Activated naive CD4-positive, alpha-beta T cell treated with anti-CD3 and anti-CD28 coated beads for 36 hours (primary cell): ENCODE results near the gene MGAT4A. TPM values are rescaled to one million over a fixed set of nuclear protein-coding genes. Genes with fewer than 3 reads are reported as not detected.

ENCODE experiments used
- CTCF ChIA-PET: fragments of 350-600 bp; sonication (Branson Sonifier 250); formaldehyde crosslinking; loops from one replicate; lab custom pipeline; 2021; ENCODE audit warnings: antibody characterized with exemption; lab: Charles Lee
- DNase-seq: peaks from one replicate; pipeline ENCODE4 v3.0.0-alpha.2; 2020
- H3K27ac Mint-ChIP-seq: one replicate; pipeline ENCODE4 v1.8.0; 2021; ENCODE audit warnings: mild to moderate bottlenecking, mixed read lengths
- H3K27me3 Mint-ChIP-seq: one replicate; pipeline ENCODE4 v1.8.0; 2021; ENCODE audit warnings: low read depth, mixed read lengths
- H3K36me3 Mint-ChIP-seq: one replicate; pipeline ENCODE4 v1.8.0; 2021; ENCODE audit warnings: low read depth, mixed read lengths
- H3K4me1 Mint-ChIP-seq: one replicate; pipeline ENCODE4 v1.8.0; 2021; ENCODE audit warnings: low read depth, mixed read lengths
- H3K4me3 Mint-ChIP-seq: one replicate; pipeline ENCODE4 v1.8.0; 2021; ENCODE audit warnings: mild to moderate bottlenecking, moderate library complexity, mixed read lengths
- H3K9me3 Mint-ChIP-seq: one replicate; pipeline ENCODE4 v1.8.0; 2021; ENCODE audit warnings: mixed read lengths
- intact Hi-C: fragments of 100-400 bp; cut with micrococcal nuclease; formaldehyde crosslinking; loops from one replicate; pipeline ENCODE4 v1.15.1; 2023
- total RNA-seq, 2 experiments: library from RNA; stranded (reverse); gene quantifications; one replicate each; pipeline ENCODE4 v1.2.3, GENCODE V29; 2021

The MGAT4A gene
- total RNA-seq, 2 experiments from 2014 or later, result 85.5 to 87.5 TPM

DNA sequence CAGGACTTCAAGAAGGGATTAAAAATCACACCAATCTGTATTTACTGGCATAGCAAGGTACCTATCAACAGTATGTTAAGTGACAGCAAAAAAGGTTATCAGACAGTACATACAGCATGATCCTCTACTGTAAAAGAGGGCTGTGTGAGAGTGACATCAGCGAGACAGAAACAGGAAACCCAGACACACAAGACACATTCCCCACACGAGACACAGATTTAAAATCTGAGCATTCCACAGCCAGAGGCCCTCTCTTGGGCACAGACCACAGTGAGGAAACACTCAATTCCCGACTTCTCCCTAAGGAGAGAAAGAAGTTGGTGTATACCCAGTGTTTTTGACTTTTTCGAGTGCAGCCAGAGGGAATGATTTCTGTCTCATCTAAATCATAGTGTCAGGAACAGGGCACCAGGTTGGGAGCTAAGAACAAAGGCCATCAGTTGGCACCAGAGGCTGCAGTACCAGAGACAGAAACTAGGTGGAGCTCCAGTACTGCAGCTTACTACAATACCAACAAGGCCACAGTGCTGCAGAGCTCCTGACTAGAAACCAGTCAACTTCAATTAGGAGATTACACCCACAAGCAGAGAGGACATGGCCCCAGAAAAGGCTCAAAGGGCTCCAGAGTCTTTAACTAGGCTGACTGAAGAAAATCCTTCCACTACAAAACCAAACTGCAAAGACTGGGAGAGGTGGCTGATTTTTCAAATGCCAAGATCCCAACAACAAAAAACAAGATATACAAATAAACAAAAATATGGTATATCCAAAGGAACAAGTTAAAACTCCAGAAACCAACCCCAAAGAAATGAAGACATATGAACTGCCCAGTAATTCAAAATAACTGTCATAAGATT lies 81.6 kb downstream of the MGAT4A start:
- peaks cover 56% of the 10 kb centered on the region for H3K4me1 Mint-ChIP-seq
- no peaks in the 10 kb centered on the region for H3K27me3 Mint-ChIP-seq
- peaks cover 38% of the 10 kb centered on the region for H3K36me3 Mint-ChIP-seq
- peaks cover 7% of the 10 kb centered on the region for H3K9me3 Mint-ChIP-seq
- no peak overlapping the region for H3K4me3 Mint-ChIP-seq
- peak; percentile 92 for DNase-seq
- peak overlapping the region; percentile 83 for H3K27ac Mint-ChIP-seq
- intact Hi-C loops, result loop anchor here (1.0 to 2.0 kb wide), 4 partner anchors 54 to 417 kb away; no protein-coding TSS in a partner anchor
- CTCF ChIA-PET, result interaction anchor here (0.6 to 2.2 kb wide), 46 partner anchors 10 to 417 kb away, joined by 3 to 39 read pairs (median 4); partner anchors contain the start of gene MGAT4A

DNA sequence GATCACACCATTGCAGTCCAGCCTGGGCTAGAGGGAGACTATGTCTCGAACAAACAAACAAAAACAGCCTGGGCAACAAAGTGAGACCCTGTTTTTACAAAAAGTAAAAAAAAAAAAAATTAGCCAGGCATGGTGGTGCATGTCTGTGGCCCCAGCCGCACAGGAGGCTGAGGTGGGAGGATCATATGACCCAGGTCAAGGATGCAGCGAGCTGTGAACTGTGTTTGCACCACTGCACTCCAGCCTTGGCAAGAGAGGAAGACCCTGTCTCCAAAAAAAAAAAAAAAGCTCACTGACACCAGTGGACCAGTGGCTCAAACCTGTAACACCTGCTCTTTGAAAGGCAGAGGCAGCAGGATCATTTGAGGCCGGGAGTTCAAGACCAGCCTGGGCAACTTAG lies 82.5 kb downstream of the MGAT4A start:
- DNase-seq, result no peak
- Mint-ChIP-seq H3K9me3 (peaks cover 7% of the 10 kb centered on the region), H3K4me1 (peaks cover 49% of the 10 kb centered on the region), H3K4me3 (no peak overlapping the region), H3K36me3 (peaks cover 33% of the 10 kb centered on the region), H3K27ac (peak overlapping the region; percentile 83), H3K27me3 (no peaks in the 10 kb centered on the region)
- intact Hi-C loops, result loop anchor here (2.0 kb wide), 1 partner anchor 122 kb away; no protein-coding TSS in a partner anchor
- CTCF ChIA-PET, result interaction anchor here (0.7 to 2.2 kb wide), 11 partner anchors 9 to 274 kb away, joined by 3 to 39 read pairs (median 6); no protein-coding TSS in a partner anchor

DNA sequence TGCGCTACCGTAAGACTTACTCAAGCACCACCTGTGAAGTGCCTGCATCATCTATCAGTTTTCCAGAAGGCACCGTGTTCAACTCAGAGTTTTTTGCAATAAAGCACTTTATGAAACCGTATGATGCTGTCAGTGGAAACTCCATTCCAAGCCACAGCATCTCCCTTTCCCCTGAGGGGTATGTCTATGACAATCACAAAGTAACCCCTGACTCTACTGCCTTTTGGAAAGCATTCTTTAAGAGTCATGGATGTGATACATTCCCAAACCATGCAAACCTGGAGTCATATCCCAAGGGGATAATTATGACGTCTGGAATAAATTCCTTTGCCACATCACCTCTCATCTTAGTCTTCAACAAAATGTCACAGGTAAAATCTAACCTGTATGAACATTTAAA lies 83.3 kb downstream of the MGAT4A start:
- peaks cover 29% of the 10 kb centered on the region for H3K36me3 Mint-ChIP-seq
- DNase-seq, result no peak
- CTCF ChIA-PET, result interaction anchor here (0.6 to 2.2 kb wide), 3 partner anchors 189 to 193 kb away, joined by 5 to 39 read pairs (median 5); no protein-coding TSS in a partner anchor
- no peaks in the 10 kb centered on the region for H3K27me3 Mint-ChIP-seq
- intact Hi-C loops, result loop anchor here (2.0 kb wide), 1 partner anchor 123 kb away; no protein-coding TSS in a partner anchor
- H3K4me1 Mint-ChIP-seq, result peaks cover 41% of the 10 kb centered on the region
- H3K4me3 Mint-ChIP-seq, result no peak overlapping the region
- no peak overlapping the region for H3K27ac Mint-ChIP-seq
- peaks cover 7% of the 10 kb centered on the region for H3K9me3 Mint-ChIP-seq

DNA sequence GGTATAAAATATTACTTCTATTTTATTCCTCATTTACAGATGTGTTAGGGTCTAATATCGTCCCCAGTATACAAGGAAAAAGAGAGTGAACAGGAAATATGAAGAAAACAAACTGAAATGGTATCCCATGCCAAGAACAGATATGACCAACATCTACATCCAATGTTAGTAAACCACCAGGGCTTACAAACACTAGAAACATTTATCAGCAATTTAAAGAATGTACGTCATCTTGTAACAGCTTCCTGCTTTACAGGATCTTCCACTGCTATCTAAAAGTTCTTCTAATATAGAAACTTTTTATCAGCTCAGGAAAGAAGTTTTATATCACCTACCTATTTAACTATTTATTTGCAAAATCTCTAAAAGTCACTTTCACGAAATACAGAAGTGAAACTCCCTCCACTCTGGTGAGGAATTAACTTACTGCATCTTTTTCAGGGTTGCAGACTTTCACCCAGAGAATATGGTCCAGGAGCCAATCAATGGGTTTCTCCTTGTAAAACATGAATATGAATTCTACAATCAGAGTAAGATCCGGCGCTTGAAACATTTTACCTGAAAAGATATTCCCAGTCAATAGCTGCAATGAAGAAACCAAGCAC lies 87.3 kb downstream of the MGAT4A start:
- peaks cover 16% of the 10 kb centered on the region for H3K36me3 Mint-ChIP-seq
- H3K9me3 Mint-ChIP-seq, result no peaks in the 10 kb centered on the region
- H3K4me3 Mint-ChIP-seq, result no peak overlapping the region
- H3K27ac Mint-ChIP-seq, result peak overlapping the region; percentile 55
- intact Hi-C loops, result no loop called here
- DNase-seq, result no peak
- H3K27me3 Mint-ChIP-seq, result no peaks in the 10 kb centered on the region
- H3K4me1 Mint-ChIP-seq, result peaks cover 5% of the 10 kb centered on the region
- CTCF ChIA-PET, result interaction anchor here (1.8 kb wide), 1 partner anchor 39 kb away, joined by 5 read pairs; no protein-coding TSS in a partner anchor

DNA sequence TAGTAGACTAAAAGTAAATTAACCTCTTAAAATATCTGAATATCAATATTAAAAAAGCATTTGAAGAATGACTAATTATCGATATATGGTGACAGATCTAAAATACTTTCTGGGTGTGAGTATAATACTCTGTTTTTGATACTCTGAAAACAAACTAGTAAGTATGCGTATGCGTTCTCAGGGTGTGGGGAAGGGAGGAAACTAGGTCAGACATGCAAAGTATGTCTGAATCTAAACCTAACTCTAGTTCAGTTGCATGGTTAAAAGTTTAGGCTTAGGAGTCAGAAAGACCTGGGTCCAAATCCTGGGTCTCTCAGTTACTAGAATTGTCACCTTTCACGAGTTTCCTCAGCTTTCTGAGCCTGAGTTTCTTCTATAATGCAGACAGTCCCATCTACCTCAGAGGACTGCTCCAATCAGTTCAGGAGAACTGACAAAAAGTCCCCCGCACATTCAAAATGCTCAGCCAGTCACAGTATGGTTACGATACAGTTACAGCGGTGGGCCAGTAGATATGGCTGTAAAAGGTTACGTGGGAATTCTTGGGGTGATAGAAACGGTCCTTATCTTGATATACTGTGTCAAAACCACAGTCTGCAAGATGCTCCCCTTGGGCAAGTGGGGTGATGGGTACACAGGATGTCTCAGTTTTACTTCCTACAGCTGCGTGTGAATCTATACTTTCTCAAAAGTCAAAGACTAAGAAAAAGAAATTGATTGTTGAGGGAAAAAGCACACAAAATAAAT lies 93.4 kb downstream of the MGAT4A start:
- Mint-ChIP-seq H3K27me3 (no peaks in the 10 kb centered on the region), H3K27ac (peak overlapping the region; percentile 88), H3K4me1 (peaks cover 32% of the 10 kb centered on the region), H3K4me3 (peak overlapping the region; percentile 52), H3K9me3 (no peaks in the 10 kb centered on the region), H3K36me3 (peaks cover 30% of the 10 kb centered on the region)
- CTCF ChIA-PET, result interaction anchor here (0.7 to 1.5 kb wide), 3 partner anchors 12 to 121 kb away, joined by 3 read pairs; no protein-coding TSS in a partner anchor
- DNase-seq, result peak; percentile 74
- intact Hi-C loops, result loop anchor here (2.0 to 10.0 kb wide), 3 partner anchors 21 to 537 kb away; no protein-coding TSS in a partner anchor

DNA sequence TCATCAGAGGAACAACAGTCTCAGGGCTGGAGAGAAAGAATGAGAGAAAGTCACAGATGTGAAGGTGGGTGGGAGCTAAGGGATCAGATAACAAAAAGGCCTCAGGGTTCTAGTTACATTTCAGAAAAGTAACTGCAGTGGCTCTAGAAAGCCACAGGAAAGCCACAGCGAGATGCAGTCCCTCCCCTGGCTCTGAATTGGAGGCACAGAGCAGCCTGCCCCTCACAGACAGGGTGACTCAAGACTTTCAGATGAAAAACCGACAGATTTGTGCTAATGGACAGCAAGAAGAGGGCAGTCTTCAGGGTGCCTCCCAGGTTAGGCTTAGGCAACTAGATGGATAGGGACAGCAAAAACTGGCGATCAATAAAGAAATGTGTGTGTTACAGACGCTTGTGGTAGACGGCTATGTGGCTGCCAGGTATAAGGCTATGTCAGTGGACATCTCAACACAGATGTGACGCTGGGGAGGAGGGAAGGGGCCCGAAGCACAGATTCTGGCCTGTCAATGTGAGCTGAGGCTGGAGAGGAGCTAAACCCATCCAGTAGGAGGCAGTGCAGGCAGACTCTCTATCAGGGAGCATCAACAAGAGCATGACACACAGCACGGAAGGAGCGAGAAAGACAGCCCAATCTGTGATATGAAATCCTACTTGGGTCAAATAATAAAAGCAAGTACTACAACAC lies 96.4 kb downstream of the MGAT4A start:
- intact Hi-C loops, result loop anchor here (10.0 kb wide), 1 partner anchor 540 kb away; no protein-coding TSS in a partner anchor
- CTCF ChIA-PET, result interaction anchor here (0.6 to 1.5 kb wide), 7 partner anchors 13 to 206 kb away, joined by 3 to 4 read pairs (median 3); no protein-coding TSS in a partner anchor
- H3K36me3 Mint-ChIP-seq, result peaks cover 29% of the 10 kb centered on the region
- H3K27me3 Mint-ChIP-seq, result no peaks in the 10 kb centered on the region
- H3K27ac Mint-ChIP-seq, result peak overlapping the region; percentile 85
- H3K9me3 Mint-ChIP-seq, result no peaks in the 10 kb centered on the region
- H3K4me1 Mint-ChIP-seq, result peaks cover 32% of the 10 kb centered on the region
- no peak overlapping the region for H3K4me3 Mint-ChIP-seq
- peak; percentile 76 for DNase-seq

DNA sequence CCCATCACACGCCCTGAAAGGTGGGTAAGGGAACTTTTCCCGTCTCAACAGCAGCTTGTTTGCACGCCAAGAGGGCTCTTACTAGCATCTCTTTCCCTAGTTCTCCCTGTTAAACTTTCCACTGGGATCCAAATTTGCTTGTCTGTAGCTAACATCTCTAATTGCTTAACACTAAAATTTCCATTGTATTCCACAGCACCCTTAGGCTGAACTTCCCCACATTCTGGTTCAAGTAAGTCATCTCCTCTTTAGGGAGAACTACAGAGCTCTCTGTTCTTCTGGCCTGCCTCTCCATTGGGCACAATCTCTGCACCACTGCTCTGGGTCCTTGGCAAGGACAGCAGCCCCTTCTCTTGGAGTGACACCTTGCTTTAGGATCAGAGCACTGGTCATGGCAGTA lies 98.6 kb downstream of the MGAT4A start:
- H3K4me3 Mint-ChIP-seq, result no peak overlapping the region
- intact Hi-C loops, result loop anchor here (10.0 kb wide), 1 partner anchor 542 kb away; no protein-coding TSS in a partner anchor
- H3K36me3 Mint-ChIP-seq, result peaks cover 30% of the 10 kb centered on the region
- CTCF ChIA-PET, result interaction anchor here (1.1 to 1.5 kb wide), 4 partner anchors 17 to 200 kb away, joined by 3 to 6 read pairs (median 3); no protein-coding TSS in a partner anchor
- DNase-seq, result no peak
- H3K4me1 Mint-ChIP-seq, result peaks cover 24% of the 10 kb centered on the region
- H3K27me3 Mint-ChIP-seq, result no peaks in the 10 kb centered on the region
- no peaks in the 10 kb centered on the region for H3K9me3 Mint-ChIP-seq
- peak overlapping the region; percentile 46 for H3K27ac Mint-ChIP-seq

DNA sequence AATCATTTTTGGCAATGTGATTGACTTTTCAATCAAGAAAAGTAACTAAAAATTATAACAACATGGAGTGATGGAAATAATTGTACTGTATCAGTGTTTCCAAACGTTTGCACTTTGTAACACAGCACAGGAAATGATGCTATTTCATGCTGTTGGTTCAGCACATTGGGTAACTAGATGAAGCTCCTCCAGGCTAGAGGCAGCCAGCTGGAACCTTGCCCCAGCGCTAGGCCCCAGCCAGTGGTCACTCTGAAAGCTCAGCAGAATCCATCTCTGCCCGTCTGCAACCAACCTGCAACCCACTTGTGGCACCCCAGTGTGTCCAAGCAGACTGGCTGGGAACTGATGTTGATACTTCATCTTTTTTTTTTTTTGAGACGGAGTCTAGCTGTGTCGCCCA lies 107.3 kb downstream of the MGAT4A start:
- no peak for DNase-seq

DNA sequence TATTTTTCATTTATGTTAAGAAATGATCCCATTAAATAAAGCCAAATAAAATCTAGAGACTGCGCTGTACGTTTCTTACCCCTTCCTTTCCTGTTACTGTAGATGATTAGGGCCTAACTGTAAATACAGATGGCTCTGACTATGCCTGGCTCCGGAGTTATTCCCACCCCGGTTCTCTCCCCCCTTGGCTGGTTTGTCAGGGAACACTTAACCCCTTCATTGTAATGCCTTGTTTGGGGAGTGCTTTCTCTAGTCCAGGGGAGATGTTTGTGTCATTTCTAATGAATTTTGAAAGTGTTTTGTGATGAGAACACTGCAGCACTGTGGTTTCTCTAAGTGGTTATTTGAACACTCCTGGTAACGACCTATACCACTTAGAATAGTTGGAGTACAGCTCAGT lies 113.8 kb downstream of the MGAT4A start:
- H3K36me3 Mint-ChIP-seq, result peaks cover 48% of the 10 kb centered on the region
- H3K4me1 Mint-ChIP-seq, result peaks cover 43% of the 10 kb centered on the region
- no peaks in the 10 kb centered on the region for H3K27me3 Mint-ChIP-seq
- intact Hi-C loops, result no loop called here
- DNase-seq, result no peak
- H3K27ac Mint-ChIP-seq, result peak overlapping the region; percentile 69
- no peaks in the 10 kb centered on the region for H3K9me3 Mint-ChIP-seq
- H3K4me3 Mint-ChIP-seq, result no peak overlapping the region
- CTCF ChIA-PET, result interaction anchor here (0.5 to 0.9 kb wide), 2 partner anchors 32 to 221 kb away, joined by 3 to 4 read pairs; no protein-coding TSS in a partner anchor

More for the DNA sequence above, 107.3 kb downstream of the MGAT4A start:
- Mint-ChIP-seq H3K27ac (peak overlapping the region; percentile 66), H3K4me3 (no peak overlapping the region), H3K4me1 (peaks cover 40% of the 10 kb centered on the region), H3K27me3 (no peaks in the 10 kb centered on the region), H3K36me3 (peaks cover 17% of the 10 kb centered on the region), H3K9me3 (no peaks in the 10 kb centered on the region)
- CTCF ChIA-PET, result no interaction called here
- intact Hi-C loops, result no loop called here

DNA sequence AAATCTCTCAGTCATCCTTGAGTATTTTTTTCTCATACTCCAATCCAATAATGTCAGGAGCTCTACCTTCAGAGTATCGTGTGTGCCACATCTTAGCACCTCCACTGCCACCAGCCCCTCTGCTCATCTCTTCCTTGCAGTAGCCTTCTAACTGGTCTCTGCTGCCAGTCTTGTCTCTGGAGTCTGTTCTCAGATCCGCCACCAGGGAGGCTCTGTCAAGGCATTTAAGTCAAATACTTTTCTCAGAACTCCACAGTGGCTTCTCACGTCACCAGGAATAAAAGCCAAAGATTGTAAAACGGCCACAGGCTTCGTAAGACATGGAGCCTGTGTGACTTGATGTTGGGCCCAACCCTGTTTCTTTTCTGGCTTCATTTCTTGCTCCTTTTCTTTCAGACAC lies 115.5 kb downstream of the MGAT4A start:
- no peak overlapping the region for H3K4me3 Mint-ChIP-seq
- peaks cover 57% of the 10 kb centered on the region for H3K36me3 Mint-ChIP-seq
- intact Hi-C loops, result no loop called here
- no peaks in the 10 kb centered on the region for H3K27me3 Mint-ChIP-seq
- peaks cover 47% of the 10 kb centered on the region for H3K4me1 Mint-ChIP-seq
- CTCF ChIA-PET, result no interaction called here
- peak overlapping the region; percentile 64 for H3K27ac Mint-ChIP-seq
- no peaks in the 10 kb centered on the region for H3K9me3 Mint-ChIP-seq
- DNase-seq, result no peak
